Measurements from ENCODE around the gene IL27RA. TPM values are rescaled to one million over a fixed set of nuclear protein-coding genes. Genes with fewer than 3 reads are reported as not detected.

The IL27RA gene
- total and polyA plus RNA-seq, 7 donors = 1.5 to 3.7 (median 2.8) TPM

- no peaks in the 10 kb centered on the region for H3K4me1 ChIP-seq
- DNase-seq (no peak), ATAC-seq (no peak)
- no peaks in the 10 kb centered on the region for H3K9me3 ChIP-seq
- H3K27me3 ChIP-seq (ENCODE audit: insufficient read depth in 3 of 3, low read length in 2 of 3) = peaks cover 0 to 4% (median 3%) of the 10 kb centered on the region in 3 donors
- no peak overlapping the region for H3K4me3 ChIP-seq
- intact Hi-C loops (cut with DNase I) = no loop called here
- 62 to 66% (median 64%) methylated on average over 2 of the region's 2 CpGs for WGBS, 3 donors
- TF ChIP-seq CTCF (IDR thresholded peaks at IDR 0.05) = no peak
- H3K27ac ChIP-seq = no peak overlapping the region
- H3K36me3 ChIP-seq (ENCODE audit: insufficient read depth in 1 of 2, low read depth in 1 of 2) = no peaks in the 10 kb centered on the region
Measured at GRCh38 chr19:14066134-14066533, 34.6 kb downstream of the IL27RA start.

- H3K27ac ChIP-seq = no peak overlapping the region
- no peak for TF ChIP-seq CTCF (IDR thresholded peaks at IDR 0.05)
- WGBS, 3 donors = 89 to 92% (median 91%) methylated on average over 43 of the region's 43 CpGs
- no peaks in the 10 kb centered on the region for H3K36me3 ChIP-seq (ENCODE audit: insufficient read depth in 1 of 2, low read depth in 1 of 2)
- H3K4me1 ChIP-seq = peaks cover 17% of the 10 kb centered on the region
- DNase-seq = no peak
- H3K9me3 ChIP-seq = no peaks in the 10 kb centered on the region
- H3K4me3 ChIP-seq = no peak overlapping the region
- intact Hi-C loops (cut with DNase I) = loop anchor here (5.0 to 10.0 kb wide), 3 partner anchors 63 to 296 kb away; partner anchors contain the start of genes C19orf53 (in 2 of the 2) and RFX1 (in 1 of the 2)
- no peak for ATAC-seq
- H3K27me3 ChIP-seq (ENCODE audit: insufficient read depth in 3 of 3, low read length in 2 of 3) = no peaks in the 10 kb centered on the region
Measured at GRCh38 chr19:14070268-14071050, 38.9 kb downstream of the IL27RA start.

- Histone ChIP-seq H3K9me3 (no peaks in the 10 kb centered on the region), H3K4me1 (peaks cover 20% of the 10 kb centered on the region), H3K27me3 (ENCODE audit: insufficient read depth in 3 of 3, low read length in 2 of 3) (no peaks in the 10 kb centered on the region), H3K4me3 (peak within 1 kb of the TSS; percentile 83), H3K27ac (peak within 1 kb of the TSS; percentile 78), H3K36me3 (ENCODE audit: insufficient read depth in 1 of 2, low read depth in 1 of 2) (no peaks in the 10 kb centered on the region)
- WGBS, 3 donors = 1 to 2% (median 1%) methylated on average over 45 to 51 of the region's 51 CpGs
- ATAC-seq (peak; percentile 56 to 63 (median 60)), DNase-seq (peak; percentile 62 to 73)
- intact Hi-C loops (cut with DNase I) = loop anchor here (2.0 to 10.0 kb wide), 4 partner anchors 62 to 298 kb away; partner anchors contain the start of genes C19orf53 (in 2 of the 2) and RFX1 (in 1 of the 2)
- no peak for TF ChIP-seq CTCF (IDR thresholded peaks at IDR 0.05)
Measured at GRCh38 chr19:14072535-14073260, 41.1 kb downstream of the IL27RA start, which contains the start of gene MISP3. MISP3 (plus strand) TSS chr19:14072786; CDS start chr19:14073310, 524 bp downstream.

GRCh38 chr19:14073261-14073924, 41.8 kb downstream of the IL27RA start:
- intact Hi-C loops (cut with DNase I) = loop anchor here (2.0 to 10.0 kb wide), 4 partner anchors 61 to 299 kb away; partner anchors contain the start of genes C19orf53 (in 2 of the 2) and RFX1 (in 1 of the 2)
- peak; percentile 83 to 89 for DNase-seq
- H3K27ac ChIP-seq = peak overlapping the region; percentile 78
- H3K27me3 ChIP-seq (ENCODE audit: insufficient read depth in 3 of 3, low read length in 2 of 3) = no peaks in the 10 kb centered on the region
- H3K36me3 ChIP-seq (ENCODE audit: insufficient read depth in 1 of 2, low read depth in 1 of 2) = no peaks in the 10 kb centered on the region
- no peaks in the 10 kb centered on the region for H3K9me3 ChIP-seq
- peak; percentile 75 for TF ChIP-seq CTCF (IDR thresholded peaks at IDR 0.05)
- peaks cover 20% of the 10 kb centered on the region for H3K4me1 ChIP-seq
- WGBS, 3 donors = 0 to 1% (median 1%) methylated on average over 63 to 106 of the region's 106 CpGs
- peak; percentile 45 to 58 (median 56) for ATAC-seq
- peak overlapping the region; percentile 83 for H3K4me3 ChIP-seq

Measured in psoas muscle (tissue), 8 donors.